ENCODE data around the gene GADL1.

Gene GADL1

GRCh38 chr3:30894521-30895251 lies at the start of gene GADL1:
TSS of gene GADL1 (minus strand) at chr3:30894661. CDS start at chr3:30894614, 47 bp downstream.
- no peak for DNase-seq

- DNase-seq: no peak
These were observed 49.7 kb upstream of the GADL1 start for GRCh38 chr3:30944124-30944523.

GRCh38 chr3:30943206-30943605 lies 48.7 kb upstream of the GADL1 start:
- no peak for DNase-seq

- DNase-seq: no peak
These were observed 46.9 kb upstream of the GADL1 start for GRCh38 chr3:30941342-30941741.

- DNase-seq: no peak
These were observed 46.3 kb upstream of the GADL1 start for GRCh38 chr3:30940740-30941139.

- DNase-seq: no peak
These were observed 39.7 kb upstream of the GADL1 start for GRCh38 chr3:30934208-30934550.

- no peak for DNase-seq
These were observed 39.2 kb upstream of the GADL1 start for GRCh38 chr3:30933478-30934207.

- DNase-seq: no peak
These were observed 38.1 kb upstream of the GADL1 start for GRCh38 chr3:30932513-30933098.

GRCh38 chr3:30924763-30925162 lies 30.3 kb upstream of the GADL1 start:
- DNase-seq: no peak

GRCh38 chr3:30919564-30919963 lies 25.1 kb upstream of the GADL1 start:
- DNase-seq: no peak

GRCh38 chr3:30918761-30919160 lies 24.3 kb upstream of the GADL1 start:
- no peak for DNase-seq

- DNase-seq: no peak
These were observed 21.3 kb upstream of the GADL1 start for GRCh38 chr3:30915782-30916181.

GRCh38 chr3:30914696-30915095 lies 20.2 kb upstream of the GADL1 start:
- DNase-seq: no peak

GRCh38 chr3:30913176-30913575 lies 18.7 kb upstream of the GADL1 start:
- DNase-seq: no peak

- no peak for DNase-seq
These were observed 17.8 kb upstream of the GADL1 start for GRCh38 chr3:30912301-30912700.

- no peak for DNase-seq
These were observed 14.1 kb upstream of the GADL1 start for GRCh38 chr3:30908456-30909037.

GRCh38 chr3:30904996-30905395 lies 10.5 kb upstream of the GADL1 start:
- DNase-seq: no peak

- no peak for DNase-seq
These were observed 868 bp upstream of the GADL1 start for GRCh38 chr3:30895329-30895728.

- no peak for DNase-seq
These were observed 659 bp downstream of the GADL1 start for GRCh38 chr3:30893678-30894325.

GRCh38 chr3:30890907-30891306 lies 3.6 kb downstream of the GADL1 start:
- DNase-seq: no peak

- no peak for DNase-seq
These were observed 7.6 kb downstream of the GADL1 start for GRCh38 chr3:30886888-30887287.

- DNase-seq: no peak
These were observed 15.6 kb downstream of the GADL1 start for GRCh38 chr3:30878862-30879261.

GRCh38 chr3:30875505-30875904 lies 19.0 kb downstream of the GADL1 start:
- no peak for DNase-seq
